Measurements from ENCODE around the gene TBC1D22A.

The TBC1D22A gene

DNA sequence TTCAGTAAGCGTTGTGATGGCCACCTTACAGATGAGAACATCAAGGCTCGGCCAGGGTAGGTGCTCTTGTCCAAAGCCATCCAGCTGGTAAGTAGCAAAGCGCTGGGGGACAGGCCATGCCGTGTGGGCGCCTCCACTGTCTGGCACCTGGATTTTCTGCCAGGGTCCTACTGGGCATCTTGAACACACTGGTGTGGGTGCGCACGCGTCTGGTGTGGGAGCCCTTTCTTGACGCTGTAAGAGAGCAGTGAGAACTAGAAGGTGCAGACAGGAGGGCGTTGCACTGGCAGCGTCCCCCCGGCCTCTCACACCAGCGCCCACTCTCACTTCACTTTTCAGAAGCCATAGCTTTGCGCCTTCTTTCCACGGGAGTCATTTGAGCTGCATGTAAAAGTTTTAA, 296.6 kb downstream of the TBC1D22A start:
- no peak for DNase-seq (ENCODE audit: low read depth)

DNA sequence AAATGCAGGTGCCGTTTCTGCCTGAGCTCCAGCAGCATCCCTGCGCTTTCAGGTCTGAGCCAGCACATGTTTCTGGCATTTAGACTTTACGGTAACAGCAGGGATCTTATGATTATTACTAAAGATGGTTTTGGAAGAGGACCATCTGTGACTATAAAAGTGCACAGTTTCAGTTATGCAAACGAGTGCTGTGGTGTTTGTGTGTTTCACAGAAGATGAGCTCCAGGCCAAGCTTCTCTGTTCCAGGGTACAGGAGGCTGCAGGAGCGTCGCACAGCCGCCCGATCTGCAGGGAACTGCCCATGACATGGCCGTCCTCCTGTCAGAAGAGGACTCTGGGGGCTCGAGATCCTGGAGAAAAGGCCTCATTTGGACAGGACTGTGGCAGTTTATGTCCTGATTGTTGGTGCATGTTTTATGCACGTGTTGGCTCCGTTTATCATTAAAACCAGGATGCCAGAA, 297.3 kb downstream of the TBC1D22A start:
- DNase-seq (ENCODE audit: low read depth): no peak

DNA sequence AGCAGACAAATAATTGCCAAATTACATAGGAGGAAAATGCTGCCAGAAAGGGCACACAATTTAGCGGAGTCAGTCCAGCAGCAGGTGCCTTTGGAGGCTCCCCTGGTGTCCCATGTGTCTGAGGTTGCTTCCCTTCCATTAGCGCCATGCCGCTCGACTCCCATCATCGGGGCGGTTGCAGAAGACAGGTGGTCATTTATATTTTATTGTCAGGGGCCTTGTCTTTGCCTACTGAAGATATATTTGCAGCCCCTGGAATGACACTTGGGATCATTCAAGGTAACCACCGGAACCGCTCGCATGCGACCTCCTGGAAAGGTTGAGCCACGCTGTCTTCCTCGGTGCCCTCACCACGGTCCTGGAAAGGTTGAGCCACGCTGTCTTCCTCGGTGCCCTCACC, 298.3 kb downstream of the TBC1D22A start:
- DNase-seq (ENCODE audit: low read depth): no peak

DNA sequence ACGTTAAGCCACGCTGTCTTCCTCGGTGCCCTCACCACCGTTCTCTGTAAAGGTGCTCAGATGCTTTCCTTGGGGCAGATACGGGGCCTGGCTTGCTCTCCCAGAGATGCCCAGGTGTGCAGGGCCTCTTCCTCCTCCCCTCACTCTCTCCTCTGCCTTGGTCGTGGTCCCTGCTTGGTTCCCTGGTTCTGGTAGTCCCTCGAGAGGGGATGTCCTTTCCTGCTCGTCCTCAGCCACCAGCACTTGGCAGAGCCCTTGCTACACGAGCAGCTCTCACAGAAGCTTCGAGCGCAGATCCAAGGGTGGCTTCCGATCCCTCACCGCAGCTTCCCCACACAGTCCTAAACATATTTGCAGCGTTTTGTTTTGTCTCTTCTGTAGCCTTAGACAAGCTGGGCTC, 298.8 kb downstream of the TBC1D22A start:
- no peak for DNase-seq (ENCODE audit: low read depth)

DNA sequence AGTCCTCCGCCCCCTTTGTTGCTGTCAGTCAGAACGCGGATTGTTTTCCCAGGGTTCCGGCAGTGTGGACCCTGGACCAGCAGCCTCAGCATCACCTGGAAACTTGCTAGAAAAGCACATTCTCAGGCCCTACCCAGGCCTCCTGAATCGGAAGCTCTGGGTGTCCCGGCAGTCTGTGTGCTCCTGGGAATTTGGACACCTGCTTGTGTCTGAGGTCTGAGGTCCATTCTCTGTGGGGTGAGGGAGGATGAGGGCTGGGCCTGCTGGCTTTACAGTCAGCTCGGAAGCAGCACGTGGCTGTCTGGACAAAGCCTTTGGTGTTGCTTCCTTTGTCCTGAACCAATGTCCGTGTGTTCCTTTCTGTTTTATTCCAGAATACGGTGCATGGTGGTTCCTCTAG, 299.7 kb downstream of the TBC1D22A start:
- DNase-seq (ENCODE audit: low read depth): no peak

DNA sequence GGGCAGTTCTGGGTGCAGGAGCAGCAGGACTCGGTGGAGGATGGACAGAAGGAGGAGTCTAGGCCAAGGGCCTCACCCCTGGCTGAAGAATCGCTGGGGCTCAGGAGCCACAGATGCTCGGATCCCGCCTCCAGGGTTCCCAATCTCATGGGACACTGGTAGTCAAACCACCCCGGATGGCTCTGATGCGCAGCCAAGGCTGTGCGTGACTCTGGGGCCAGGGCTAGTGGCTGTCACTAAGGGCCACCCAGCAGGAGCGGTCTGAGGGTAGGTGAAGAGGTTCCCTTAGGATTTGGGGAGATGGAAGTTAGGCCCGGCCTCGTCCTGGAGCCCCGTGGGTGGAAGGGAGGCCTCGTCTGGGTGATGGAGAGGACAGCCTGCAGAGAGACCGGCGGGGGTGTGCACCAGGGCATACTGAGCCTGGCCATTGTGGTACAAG, 300.6 kb downstream of the TBC1D22A start:
- no peak for DNase-seq (ENCODE audit: low read depth)

DNA sequence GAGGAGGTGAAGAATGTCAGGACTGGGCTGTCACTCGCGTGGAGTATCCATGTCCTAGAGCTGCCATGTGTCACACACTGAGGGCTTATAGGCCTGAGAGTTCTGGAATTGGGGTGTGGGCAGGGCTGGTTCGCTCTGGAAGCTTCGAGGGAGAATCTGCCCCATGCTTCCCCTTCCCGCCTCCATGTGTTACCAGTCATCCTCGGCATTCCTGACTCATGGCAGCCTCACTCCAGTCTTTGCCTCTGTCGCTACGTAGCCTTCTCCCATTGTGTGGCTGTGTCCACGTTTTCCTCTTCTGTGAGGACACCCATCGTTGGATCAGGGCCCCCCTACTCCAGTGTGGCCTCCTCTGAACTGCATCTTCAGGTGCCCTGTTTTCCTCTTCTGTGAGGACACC, 301.2 kb downstream of the TBC1D22A start:
- DNase-seq (ENCODE audit: low read depth): no peak

DNA sequence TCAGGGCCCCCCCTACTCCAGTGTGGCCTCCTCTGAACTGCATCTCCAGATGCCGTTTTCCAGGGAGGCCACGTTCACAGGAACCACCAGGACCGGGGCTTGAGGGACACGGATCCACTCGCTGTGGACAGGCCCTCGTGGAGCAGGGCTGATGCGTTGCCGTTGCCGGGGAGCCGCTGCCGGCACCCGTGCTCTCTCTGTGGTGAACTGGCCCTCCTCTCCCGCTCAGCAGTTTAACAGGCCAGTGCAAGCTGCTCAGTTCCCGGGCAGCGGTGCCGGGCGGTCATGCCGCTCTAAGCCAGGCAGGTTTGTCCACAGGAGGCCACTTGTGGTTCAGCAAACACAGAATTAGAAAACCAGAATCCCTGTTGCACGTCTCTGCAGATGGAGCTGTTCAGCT, 301.6 kb downstream of the TBC1D22A start:
- no peak for DNase-seq (ENCODE audit: low read depth)

DNA sequence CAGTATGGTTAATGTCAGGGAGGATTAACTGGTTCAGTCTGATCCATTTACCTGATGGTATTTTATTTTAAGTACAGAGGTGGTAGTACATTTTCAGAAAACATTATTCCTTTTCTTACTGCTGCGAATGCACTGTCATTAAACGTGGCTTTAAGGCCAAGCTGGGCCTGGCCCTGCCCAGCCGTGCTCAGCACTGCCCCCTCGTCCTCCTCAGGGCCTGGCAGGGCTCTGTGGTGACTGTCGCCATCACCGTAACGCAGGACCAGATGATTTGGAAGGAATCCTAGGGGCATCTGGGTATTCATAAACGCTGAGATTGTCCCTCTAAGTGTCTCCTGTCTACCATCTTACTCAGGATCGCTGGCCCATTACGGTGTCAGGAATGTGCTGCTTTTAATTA, 302.0 kb downstream of the TBC1D22A start:
- no peak for DNase-seq (ENCODE audit: low read depth)

DNA sequence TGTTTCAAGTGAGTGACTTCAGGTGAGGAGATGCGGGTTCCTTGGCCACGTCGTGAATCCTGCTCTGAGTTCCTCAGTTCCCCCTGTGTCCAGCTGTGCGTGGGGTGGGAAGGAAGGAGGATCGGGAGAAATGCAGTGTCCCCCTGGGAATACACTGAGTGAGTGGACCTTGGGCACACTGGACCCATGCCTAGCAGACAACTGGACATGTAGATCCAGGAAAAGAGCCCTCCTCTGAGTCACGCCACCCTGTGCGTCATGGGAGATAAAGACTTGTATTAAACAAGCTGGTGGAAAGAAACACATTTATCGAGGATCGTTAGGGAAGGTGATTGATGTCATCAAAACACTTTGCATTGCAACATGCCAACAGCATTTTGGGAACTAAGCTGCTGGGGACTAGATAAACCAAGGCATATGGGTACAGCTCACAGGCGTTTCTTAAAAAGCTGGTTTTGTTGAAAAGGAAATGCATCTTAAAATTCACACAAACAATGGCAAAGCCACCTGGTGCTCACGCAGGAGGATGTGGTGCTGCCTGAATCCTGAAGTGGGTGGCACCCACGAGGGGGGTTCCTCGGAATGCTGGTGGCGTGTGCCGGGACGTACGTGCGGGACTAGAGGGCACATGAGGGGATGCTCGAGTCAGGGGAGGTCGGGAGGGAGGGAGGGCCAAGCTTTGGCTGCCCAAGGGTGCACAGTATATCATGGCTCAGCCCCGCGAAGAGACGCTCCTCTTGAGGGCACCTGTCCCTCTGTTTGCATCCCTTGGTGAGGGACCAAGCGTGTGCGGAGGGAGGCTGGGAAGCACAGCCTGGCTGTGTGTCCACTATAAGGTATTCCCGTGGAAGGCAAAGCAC, 303.5 kb downstream of the TBC1D22A start:
- no peak for DNase-seq (ENCODE audit: low read depth)

DNA sequence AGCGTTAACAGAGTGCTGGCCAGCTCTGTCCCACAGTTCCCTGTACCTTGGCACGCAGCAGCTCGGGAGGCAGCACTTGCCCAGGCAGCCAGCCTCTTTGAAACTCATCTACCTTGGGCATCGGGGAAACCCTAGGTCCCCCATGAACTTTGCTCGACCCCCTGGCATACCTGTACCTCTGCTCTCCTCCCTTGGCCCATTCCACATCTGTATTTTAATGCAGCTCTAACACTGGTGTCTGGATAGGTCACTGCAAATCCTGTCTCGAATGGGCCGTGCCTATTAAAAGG, 304.1 kb downstream of the TBC1D22A start:
- DNase-seq (ENCODE audit: low read depth): no peak

DNA sequence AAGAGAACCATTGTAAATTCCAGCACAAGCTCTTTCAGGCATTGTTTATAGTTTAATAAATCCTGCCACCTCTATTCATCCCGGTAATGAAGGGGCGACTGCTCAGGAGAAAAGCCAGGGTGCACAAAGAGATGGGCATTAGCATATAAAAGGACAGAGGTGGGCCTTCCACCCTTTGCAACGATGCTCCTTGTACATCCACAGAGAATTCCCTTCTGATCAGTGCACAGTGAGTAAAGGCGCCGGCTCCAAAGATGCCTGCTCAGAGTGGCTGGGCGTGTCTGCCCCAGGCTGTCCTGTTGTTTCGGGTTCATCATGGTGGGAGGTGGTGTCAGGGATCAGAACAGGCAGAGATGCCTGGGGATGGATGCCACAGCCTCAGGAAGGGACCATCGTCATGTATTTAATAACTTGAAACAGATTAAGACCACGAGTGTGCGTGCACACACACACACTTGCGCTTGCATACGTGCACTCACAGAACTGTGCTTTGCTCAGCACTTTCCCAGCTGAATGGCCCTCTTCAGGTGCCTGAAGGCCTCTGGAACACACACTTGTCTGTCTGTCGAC, 305.0 kb downstream of the TBC1D22A start:
- no peak for DNase-seq (ENCODE audit: low read depth)

DNA sequence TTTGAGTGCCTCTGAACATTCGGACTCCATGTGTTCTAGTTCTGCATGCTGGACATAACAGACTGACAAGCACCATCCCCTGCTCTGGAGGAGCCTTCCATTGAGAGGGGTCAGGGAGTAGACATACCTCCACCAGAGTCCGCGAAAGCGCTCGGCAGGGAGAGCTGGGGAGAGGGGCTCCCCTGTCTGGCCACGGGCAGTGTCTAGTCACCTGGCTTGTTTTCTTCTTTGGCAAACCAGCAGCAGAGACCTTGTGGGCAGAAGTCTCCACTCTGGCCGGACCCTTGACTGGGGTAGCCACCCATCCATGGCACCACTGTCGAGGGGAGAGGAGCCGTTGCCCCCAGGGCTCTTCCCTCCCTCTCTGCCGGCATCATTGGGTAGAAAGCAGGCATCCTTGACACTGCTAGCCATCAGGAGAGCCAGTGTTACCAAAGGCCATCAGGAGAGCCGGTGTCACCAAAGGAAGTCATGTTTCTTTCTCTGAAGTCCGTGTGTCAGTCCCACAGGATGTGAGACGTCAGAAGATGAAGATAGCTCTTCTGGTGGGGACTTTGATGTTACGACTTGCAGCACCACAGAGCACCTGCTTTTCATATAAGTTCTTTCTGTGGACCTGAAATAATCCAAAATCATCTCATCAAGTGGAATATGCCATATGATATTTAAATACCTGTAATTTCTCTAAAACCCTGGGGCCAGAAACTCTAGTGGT, 305.6 kb downstream of the TBC1D22A start:
- DNase-seq (ENCODE audit: low read depth): no peak

DNA sequence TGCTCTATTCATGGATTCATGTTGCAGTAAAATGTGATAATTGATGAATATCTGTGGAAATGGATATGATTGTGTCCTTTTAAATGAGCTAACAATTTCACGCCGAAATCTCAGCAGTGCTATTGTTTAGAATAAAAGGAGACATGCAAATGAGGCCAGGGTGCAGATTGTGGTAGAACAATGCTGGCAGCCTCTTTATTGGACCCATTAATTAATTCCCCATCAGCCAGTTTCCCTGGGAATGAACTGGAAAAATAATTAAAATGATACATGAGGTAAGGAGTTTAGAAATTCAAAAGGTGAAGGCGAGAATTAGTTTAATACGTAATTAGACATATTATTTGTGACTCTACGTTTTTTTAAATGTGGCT, 306.2 kb downstream of the TBC1D22A start:
- no peak for DNase-seq (ENCODE audit: low read depth)

DNA sequence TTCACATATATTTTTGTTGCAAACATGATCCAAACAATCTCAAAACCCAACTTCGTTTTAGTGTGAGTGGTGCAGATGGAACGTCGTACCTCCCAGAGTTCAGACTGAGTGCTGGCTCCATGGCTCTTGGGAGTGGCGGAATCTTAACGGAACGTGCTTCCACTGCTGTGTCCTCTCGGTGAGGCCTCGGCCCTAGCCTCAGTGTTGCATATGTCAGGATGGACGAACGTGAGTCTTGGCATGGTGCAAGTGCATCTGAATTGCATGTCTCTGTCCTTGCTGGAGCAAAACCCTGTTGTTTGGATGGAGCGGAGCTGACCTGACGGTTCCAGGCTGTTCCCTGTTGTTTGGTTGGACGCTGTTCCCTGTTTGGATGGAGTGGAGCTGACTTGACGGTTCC, 306.8 kb downstream of the TBC1D22A start:
- DNase-seq (ENCODE audit: low read depth): no peak

DNA sequence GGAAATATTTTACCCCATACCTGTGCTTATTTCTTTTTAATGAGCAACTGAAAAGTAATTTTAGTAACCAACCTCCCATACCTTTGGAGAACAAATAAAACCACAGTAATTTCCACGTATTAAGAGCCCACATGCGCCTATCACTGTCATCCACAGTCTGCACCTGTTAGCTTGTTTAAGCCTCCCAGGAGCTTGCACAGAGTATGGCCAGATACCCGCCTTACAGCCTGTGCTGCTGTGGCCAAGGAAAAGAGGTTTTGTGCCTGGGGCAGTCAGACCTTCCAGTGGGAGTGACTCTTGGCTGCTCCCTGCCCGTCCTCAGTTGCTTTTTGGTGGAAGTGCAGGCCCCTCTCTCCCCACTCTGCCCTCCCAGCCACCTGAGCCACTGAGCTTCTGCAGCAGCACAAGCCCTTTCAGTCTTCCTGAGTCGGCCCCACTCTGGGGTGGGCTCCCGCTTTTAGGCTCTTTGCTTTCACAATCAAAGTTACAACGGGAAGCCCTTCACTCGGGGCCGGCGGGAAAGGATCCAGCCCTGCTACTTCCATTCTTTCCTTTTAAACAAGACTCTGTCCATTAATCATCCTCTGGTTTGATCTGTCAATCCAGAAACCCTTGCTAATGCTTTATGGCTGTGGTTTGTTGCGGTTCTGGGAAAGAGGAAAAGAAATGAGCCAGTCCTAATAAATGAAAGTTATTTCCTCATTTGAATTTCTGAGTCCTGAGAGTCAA, 308.8 kb downstream of the TBC1D22A start:
- DNase-seq (ENCODE audit: low read depth): no peak

DNA sequence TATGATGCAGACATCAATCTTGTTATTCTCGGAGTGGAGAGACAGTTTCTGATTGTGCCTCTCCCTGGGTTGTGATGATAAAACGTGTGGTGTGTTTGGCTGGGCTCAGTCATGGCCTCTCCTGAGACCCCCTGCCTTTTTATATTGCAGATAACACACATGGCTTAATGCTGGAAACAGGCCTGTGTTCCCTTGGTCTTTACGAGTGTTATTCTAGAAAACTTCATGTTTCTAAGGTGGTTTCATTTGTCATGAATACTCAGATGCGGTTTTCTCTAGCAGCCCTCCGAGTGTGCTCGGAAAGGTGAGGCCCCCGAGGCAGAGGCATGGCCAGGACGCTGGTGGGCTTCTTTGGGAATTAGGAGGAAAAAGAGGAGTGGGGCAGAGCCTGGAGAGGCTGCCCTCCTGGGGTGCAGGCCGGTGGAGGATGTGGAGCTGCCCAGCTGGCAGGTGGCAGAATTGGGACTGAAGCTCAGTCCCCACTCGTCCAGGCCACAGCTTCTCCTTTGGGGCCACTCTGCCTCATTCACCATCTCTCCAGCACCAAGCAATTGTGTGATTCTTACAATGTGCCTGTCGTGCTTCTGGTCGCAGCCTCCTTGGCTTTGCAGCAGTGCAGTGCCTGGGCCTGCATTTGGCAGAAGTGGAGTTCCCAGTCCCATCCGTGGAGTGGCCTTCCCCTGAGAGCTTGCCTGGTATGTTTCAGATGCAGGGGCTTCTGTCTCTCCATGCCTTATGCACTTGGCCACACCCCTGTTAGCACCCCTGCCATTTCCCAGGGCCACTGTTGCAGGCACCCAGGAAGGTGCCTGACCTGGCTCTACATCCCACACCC, 309.6 kb downstream of the TBC1D22A start:
- DNase-seq (ENCODE audit: low read depth): no peak

DNA sequence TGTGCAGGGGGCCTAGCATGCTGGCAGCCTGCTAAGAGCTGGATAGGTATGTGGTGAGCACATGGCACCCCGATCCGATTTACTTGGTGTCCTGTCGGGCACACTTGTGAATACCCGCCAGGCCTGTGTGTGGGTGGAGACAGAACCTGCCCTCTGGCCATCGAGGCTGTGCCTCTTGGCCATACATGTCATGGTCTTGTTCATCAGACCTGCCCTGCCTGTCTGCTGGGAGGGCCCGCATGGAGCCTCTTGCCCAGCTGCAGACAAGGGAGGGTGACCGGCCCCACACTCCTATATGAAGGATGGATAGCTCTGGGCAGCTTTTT, 310.2 kb downstream of the TBC1D22A start:
- DNase-seq (ENCODE audit: low read depth): no peak

DNA sequence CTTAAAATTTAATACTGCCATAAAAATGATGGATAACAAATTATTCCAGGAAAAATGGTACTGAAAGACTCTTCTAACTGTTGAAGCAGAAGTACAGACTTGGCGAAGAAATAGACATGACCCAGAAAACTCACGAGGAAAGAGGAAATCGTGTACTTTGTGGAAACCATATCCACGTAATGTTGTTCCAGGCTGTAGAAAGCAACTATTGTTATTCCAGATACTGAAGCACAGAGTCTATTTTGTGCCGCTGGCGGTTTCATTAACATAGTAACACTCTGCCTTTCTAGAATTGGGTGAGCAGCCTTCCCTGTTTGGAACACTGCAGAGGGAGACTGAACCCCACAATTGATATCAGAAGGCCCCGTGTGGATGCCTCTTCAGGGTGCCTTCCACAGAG, 310.6 kb downstream of the TBC1D22A start:
- no peak for DNase-seq (ENCODE audit: low read depth)

DNA sequence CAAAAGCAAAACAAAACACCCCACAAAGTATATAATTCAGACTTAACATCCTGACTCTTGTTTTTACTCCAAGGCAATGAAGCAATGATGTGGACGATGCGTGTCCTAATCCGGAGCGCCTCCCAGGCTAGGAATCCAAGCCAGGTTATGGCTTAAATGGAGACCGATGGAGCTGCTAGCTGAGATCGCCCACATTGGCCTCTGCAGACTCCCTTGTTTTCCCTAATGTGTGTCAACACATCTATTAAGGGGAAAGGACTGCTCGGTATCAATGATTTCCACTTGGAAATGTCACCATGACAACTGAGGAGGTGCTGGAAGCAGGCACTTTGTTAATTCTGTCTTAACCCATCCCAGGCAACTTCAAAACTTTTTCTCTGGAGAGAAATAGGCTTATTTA, 311.7 kb downstream of the TBC1D22A start:
- DNase-seq (ENCODE audit: low read depth): no peak

DNA sequence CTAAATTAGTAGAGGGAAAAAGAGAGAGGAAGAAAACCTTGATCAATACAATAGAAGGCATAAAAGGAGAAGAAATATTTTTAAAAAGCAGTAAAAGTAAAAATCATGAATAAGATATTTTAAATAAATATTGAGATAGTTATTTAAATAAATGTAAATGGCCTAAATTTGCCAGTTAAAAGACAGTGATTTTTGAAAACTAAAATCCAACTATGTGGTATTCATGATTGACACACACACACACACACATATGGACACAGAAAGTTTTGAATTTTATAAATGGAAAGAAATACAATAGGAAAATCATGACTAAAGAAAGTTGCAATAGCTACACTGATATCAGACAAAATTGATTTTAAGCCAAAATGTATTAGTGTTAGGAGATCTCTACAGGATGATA, 313.1 kb downstream of the TBC1D22A start:
- no peak for DNase-seq (ENCODE audit: low read depth)

DNA sequence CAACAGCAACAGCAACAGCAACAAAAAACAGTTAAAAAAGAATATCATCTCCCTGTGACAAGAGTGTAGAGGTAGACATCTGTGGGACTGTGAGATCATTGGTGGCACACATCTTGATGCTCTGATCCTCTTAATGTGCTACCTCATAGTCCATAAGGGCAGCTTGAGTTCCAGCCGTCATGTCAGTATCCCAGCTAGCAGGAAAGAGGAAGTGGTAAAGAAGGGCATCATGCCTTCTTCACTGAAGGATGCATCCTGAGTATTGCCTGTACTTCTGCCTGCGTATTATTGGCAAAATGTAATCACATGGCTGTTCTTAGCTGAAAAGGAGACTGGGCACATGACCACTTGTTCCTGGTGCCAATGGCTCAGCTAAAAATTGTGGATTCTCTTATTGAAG, 314.3 kb downstream of the TBC1D22A start:
- no peak for DNase-seq (ENCODE audit: low read depth)

Measured in fibroblast of gingiva (primary cell).